OCI-LY1 (cell line): ENCODE data around the gene UBE2H.

Experiments
- EZH2 ChIP-seq: fragments of 200-600 bp; sonication (generic), shearing (Covaris generic); IDR thresholded peaks from 2 replicates; pipeline ENCODE4 v1.8.0; 2017; ENCODE audit warnings: borderline replicate concordance, mixed run types, mild to moderate bottlenecking, antibody characterized with exemption, low read length, moderate library complexity, mixed read lengths
- TF ChIP-seq, protein P1 (sequence below): fragments of 200-600 bp; sonication (generic), shearing (Covaris generic); IDR thresholded peaks from 2 replicates; pipeline ENCODE4 v1.5.1; 2017; ENCODE audit warnings: mild to moderate bottlenecking, antibody characterized with exemption, low read length, moderate library complexity, mixed read lengths

DNA sequence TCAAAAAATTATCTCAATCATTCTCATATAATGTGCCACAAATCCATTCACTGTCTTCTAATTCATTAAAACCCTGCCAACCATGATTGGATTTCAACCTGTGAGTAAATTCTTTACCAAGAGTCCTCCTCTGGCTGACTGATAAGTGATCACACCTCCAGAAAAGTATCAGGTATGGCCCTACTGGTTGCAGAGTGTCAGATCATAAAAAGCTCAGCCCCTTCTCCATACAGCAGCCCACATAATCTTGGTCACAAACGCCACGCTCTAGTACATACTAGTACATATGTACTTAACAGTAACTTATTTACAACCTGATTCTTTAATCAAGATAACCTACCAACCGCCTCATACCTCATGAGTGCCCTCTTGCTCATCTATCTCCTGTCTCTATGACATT is 26.1 kb downstream of the UBE2H start:
- TF ChIP-seq, protein P1, sequence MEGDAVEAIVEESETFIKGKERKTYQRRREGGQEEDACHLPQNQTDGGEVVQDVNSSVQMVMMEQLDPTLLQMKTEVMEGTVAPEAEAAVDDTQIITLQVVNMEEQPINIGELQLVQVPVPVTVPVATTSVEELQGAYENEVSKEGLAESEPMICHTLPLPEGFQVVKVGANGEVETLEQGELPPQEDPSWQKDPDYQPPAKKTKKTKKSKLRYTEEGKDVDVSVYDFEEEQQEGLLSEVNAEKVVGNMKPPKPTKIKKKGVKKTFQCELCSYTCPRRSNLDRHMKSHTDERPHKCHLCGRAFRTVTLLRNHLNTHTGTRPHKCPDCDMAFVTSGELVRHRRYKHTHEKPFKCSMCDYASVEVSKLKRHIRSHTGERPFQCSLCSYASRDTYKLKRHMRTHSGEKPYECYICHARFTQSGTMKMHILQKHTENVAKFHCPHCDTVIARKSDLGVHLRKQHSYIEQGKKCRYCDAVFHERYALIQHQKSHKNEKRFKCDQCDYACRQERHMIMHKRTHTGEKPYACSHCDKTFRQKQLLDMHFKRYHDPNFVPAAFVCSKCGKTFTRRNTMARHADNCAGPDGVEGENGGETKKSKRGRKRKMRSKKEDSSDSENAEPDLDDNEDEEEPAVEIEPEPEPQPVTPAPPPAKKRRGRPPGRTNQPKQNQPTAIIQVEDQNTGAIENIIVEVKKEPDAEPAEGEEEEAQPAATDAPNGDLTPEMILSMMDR: no peak
- no peak for TF ChIP-seq EZH2
